ENCODE results near the gene C1QB. TPM values are rescaled to one million over a fixed set of nuclear protein-coding genes. Genes with fewer than 3 reads are reported as not detected.
"Not testable (repeated sequence)": the region's sequence is repeated elsewhere in the genome, so short reads cannot be mapped to it uniquely, and the experiment has no call there.

The C1QB gene
- total RNA-seq, 4 donors from 2014 or later: 14.5 to 71.5 (median 33.0) TPM

GRCh38 chr1:22662318-22662717 is 9.3 kb downstream of the C1QB start:
- Histone ChIP-seq H3K9me3 (no peaks in the 10 kb centered on the region), H3K4me3 (no peak overlapping the region), H3K27me3 (peaks cover 14% of the 10 kb centered on the region), H3K36me3 (no peaks in the 10 kb centered on the region), H3K4me1 (no peaks in the 10 kb centered on the region), H3K27ac (no peak overlapping the region)
- no peak for TF ChIP-seq POLR2AphosphoS5 (IDR thresholded peaks at IDR 0.05)
- no peak for TF ChIP-seq POLR2A (IDR thresholded peaks at IDR 0.05)
- TF ChIP-seq CTCF (IDR thresholded peaks at IDR 0.05): no peak
- no peak for TF ChIP-seq EP300 (IDR thresholded peaks at IDR 0.05)
- WGBS: 79% methylated on average over 4 of the region's 5 CpGs
- DNase-seq (ENCODE audit: low spot score in 2 of 2): no peak

- Histone ChIP-seq H3K4me3 (no peak overlapping the region), H3K36me3 (no peaks in the 10 kb centered on the region), H3K9me3 (no peaks in the 10 kb centered on the region), H3K27me3 (peaks cover 8% of the 10 kb centered on the region), H3K27ac (no peak overlapping the region), H3K4me1 (no peaks in the 10 kb centered on the region)
- WGBS: 79% methylated on average over 8 of the region's 8 CpGs
- no peak for DNase-seq (ENCODE audit: low spot score in 2 of 2)
- no peak for TF ChIP-seq POLR2AphosphoS5 (IDR thresholded peaks at IDR 0.05)
- no peak for TF ChIP-seq POLR2A (IDR thresholded peaks at IDR 0.05)
- TF ChIP-seq CTCF (IDR thresholded peaks at IDR 0.05): no peak
- TF ChIP-seq EP300 (IDR thresholded peaks at IDR 0.05): no peak
Observed at GRCh38 chr1:22662986-22663408, 10.0 kb downstream of the C1QB start.

- Histone ChIP-seq H3K27ac (no peak overlapping the region), H3K36me3 (no peaks in the 10 kb centered on the region), H3K4me3 (no peak overlapping the region), H3K4me1 (no peaks in the 10 kb centered on the region), H3K9me3 (no peaks in the 10 kb centered on the region), H3K27me3 (peaks cover 14% of the 10 kb centered on the region)
- DNase-seq (ENCODE audit: low spot score in 2 of 2): no peak
- 41% methylated on average over 6 of the region's 7 CpGs for WGBS
- TF ChIP-seq POLR2A (IDR thresholded peaks at IDR 0.05) (no peak), EP300 (IDR thresholded peaks at IDR 0.05) (no peak), CTCF (IDR thresholded peaks at IDR 0.05) (no peak), POLR2AphosphoS5 (IDR thresholded peaks at IDR 0.05) (no peak)
Observed at GRCh38 chr1:22665752-22666151, 12.7 kb downstream of the C1QB start.

GRCh38 chr1:22666412-22666811 is 13.4 kb downstream of the C1QB start:
- Histone ChIP-seq H3K4me3 (no peak overlapping the region), H3K36me3 (no peaks in the 10 kb centered on the region), H3K4me1 (no peaks in the 10 kb centered on the region), H3K27ac (no peak overlapping the region), H3K9me3 (no peaks in the 10 kb centered on the region), H3K27me3 (peaks cover 17% of the 10 kb centered on the region)
- TF ChIP-seq CTCF (IDR thresholded peaks at IDR 0.05): no peak
- no peak for TF ChIP-seq POLR2AphosphoS5 (IDR thresholded peaks at IDR 0.05)
- TF ChIP-seq EP300 (IDR thresholded peaks at IDR 0.05): no peak
- no peak for TF ChIP-seq POLR2A (IDR thresholded peaks at IDR 0.05)
- 65% methylated on average over 2 of the region's 2 CpGs for WGBS
- DNase-seq (ENCODE audit: low spot score in 2 of 2): no peak

- H3K4me3 ChIP-seq; DNase-seq (ENCODE audit: low spot score in 2 of 2); H3K27ac ChIP-seq; H3K36me3 ChIP-seq; H3K4me1 ChIP-seq; H3K9me3 ChIP-seq: not testable (repeated sequence)
- WGBS: 64% methylated on average over 2 of the region's 2 CpGs
- H3K27me3 ChIP-seq: peaks cover 41% of the 10 kb centered on the region
Observed at GRCh38 chr1:22668840-22669239, 15.8 kb downstream of the C1QB start.

GRCh38 chr1:22670352-22670975 is 17.4 kb downstream of the C1QB start:
- 37% methylated on average over 12 of the region's 12 CpGs for WGBS
- H3K36me3 ChIP-seq: no peaks in the 10 kb centered on the region
- no peak overlapping the region for H3K27ac ChIP-seq
- peaks cover 47% of the 10 kb centered on the region for H3K27me3 ChIP-seq
- H3K9me3 ChIP-seq: no peaks in the 10 kb centered on the region
- H3K4me3 ChIP-seq: no peak overlapping the region
- H3K4me1 ChIP-seq: no peaks in the 10 kb centered on the region
- TF ChIP-seq POLR2AphosphoS5 (IDR thresholded peaks at IDR 0.05): no peak
- TF ChIP-seq POLR2A (IDR thresholded peaks at IDR 0.05): no peak
- no peak for DNase-seq (ENCODE audit: low spot score in 2 of 2)
